Measurements from ENCODE around the gene SNAP29. TPM values are rescaled to one million over a fixed set of nuclear protein-coding genes. Genes with fewer than 3 reads are reported as not detected.

The SNAP29 gene
- polyA plus RNA-seq, 1 experiment = 45.5 TPM

- peak overlapping the region; percentile 52 for H3K27ac ChIP-seq (ENCODE audit: low read depth, low read length)
- TF ChIP-seq CTCF (IDR thresholded peaks at IDR 0.05; ENCODE audit: low read depth, low read length) = no peak
- H3K9me3 ChIP-seq (ENCODE audit: control insufficient read depth, insufficient read depth, low read length) = no peaks in the 10 kb centered on the region
- CTCF ChIA-PET = interaction anchor here (0.5 to 4.7 kb wide), 5 partner anchors 18 to 901 kb away, joined by 3 to 39 read pairs (median 5); no protein-coding TSS in a partner anchor
- POLR2A ChIA-PET = interaction anchor here (1.6 to 1.8 kb wide), 2 partner anchors 9 to 11 kb away, joined by 4 to 5 read pairs; partner anchors contain the start of genes PI4KA and SNAP29
- H3K27me3 ChIP-seq (ENCODE audit: control insufficient read depth, insufficient read depth, low read length) = no peaks in the 10 kb centered on the region
- H3K4me3 ChIP-seq (ENCODE audit: low read depth, low read length) = no peak overlapping the region
- no peak for DNase-seq (ENCODE audit: low read depth, low spot score)
These were observed 8.6 kb downstream of the SNAP29 start for GRCh38 chr22:20867179-20868024.

GRCh38 chr22:20868025-20868962, 9.5 kb downstream of the SNAP29 start:
- ChIA-PET POLR2A (interaction anchor here (0.6 to 1.8 kb wide), 3 partner anchors 10 to 49 kb away, joined by 4 to 5 read pairs (median 4); partner anchors contain the start of genes PI4KA and SNAP29), CTCF (interaction anchor here (0.7 to 4.7 kb wide), 6 partner anchors 17 to 84 kb away, joined by 3 to 39 read pairs (median 4); no protein-coding TSS in a partner anchor)
- no peaks in the 10 kb centered on the region for H3K9me3 ChIP-seq (ENCODE audit: control insufficient read depth, insufficient read depth, low read length)
- no peak for TF ChIP-seq CTCF (IDR thresholded peaks at IDR 0.05; ENCODE audit: low read depth, low read length)
- peak overlapping the region; percentile 52 for H3K27ac ChIP-seq (ENCODE audit: low read depth, low read length)
- H3K27me3 ChIP-seq (ENCODE audit: control insufficient read depth, insufficient read depth, low read length) = no peaks in the 10 kb centered on the region
- peak; percentile 41 for DNase-seq (ENCODE audit: low read depth, low spot score)
- H3K4me3 ChIP-seq (ENCODE audit: low read depth, low read length) = no peak overlapping the region

GRCh38 chr22:20869234-20869633, 10.4 kb downstream of the SNAP29 start:
- Histone ChIP-seq H3K27me3 (ENCODE audit: control insufficient read depth, insufficient read depth, low read length) (no peaks in the 10 kb centered on the region), H3K4me3 (ENCODE audit: low read depth, low read length) (no peak overlapping the region), H3K9me3 (ENCODE audit: control insufficient read depth, insufficient read depth, low read length) (no peaks in the 10 kb centered on the region), H3K27ac (ENCODE audit: low read depth, low read length) (peak overlapping the region; percentile 11)
- no peak for TF ChIP-seq CTCF (IDR thresholded peaks at IDR 0.05; ENCODE audit: low read depth, low read length)
- no peak for DNase-seq (ENCODE audit: low read depth, low spot score)
- POLR2A ChIA-PET = no interaction called here
- CTCF ChIA-PET = interaction anchor here (0.7 to 4.7 kb wide), 3 partner anchors 16 to 85 kb away, joined by 3 to 39 read pairs (median 3); no protein-coding TSS in a partner anchor

GRCh38 chr22:20873214-20873613, 14.4 kb downstream of the SNAP29 start:
- ChIA-PET CTCF (interaction anchor here (0.7 kb wide), 1 partner anchor 89 kb away, joined by 3 read pairs; no protein-coding TSS in a partner anchor), POLR2A (interaction anchor here (0.6 kb wide), 1 partner anchor 65 kb away, joined by 3 read pairs; no protein-coding TSS in a partner anchor)
- no peak overlapping the region for H3K4me3 ChIP-seq (ENCODE audit: low read depth, low read length)
- no peaks in the 10 kb centered on the region for H3K9me3 ChIP-seq (ENCODE audit: control insufficient read depth, insufficient read depth, low read length)
- no peak for DNase-seq (ENCODE audit: low read depth, low spot score)
- no peaks in the 10 kb centered on the region for H3K27me3 ChIP-seq (ENCODE audit: control insufficient read depth, insufficient read depth, low read length)
- TF ChIP-seq CTCF (IDR thresholded peaks at IDR 0.05; ENCODE audit: low read depth, low read length) = no peak
- H3K27ac ChIP-seq (ENCODE audit: low read depth, low read length) = no peak overlapping the region

Data from AG04450 (cell line).